ENCODE measurements around the gene AXL. TPM values are rescaled to one million over a fixed set of nuclear protein-coding genes. Genes with fewer than 3 reads are reported as not detected.
"Not testable (repeated sequence)": the region's sequence is repeated elsewhere in the genome, so short reads cannot be mapped to it uniquely, and the experiment has no call there.

The AXL gene
- total and polyA plus RNA-seq, 5 donors, result 12.3 to 43.6 (median 37.8) TPM

- H3K4me1 ChIP-seq (ENCODE audit: control insufficient read depth, insufficient read depth, low read length), result peaks cover 4% of the 10 kb centered on the region
- H3K27ac ChIP-seq (ENCODE audit: low read length), result no peak within 1 kb of the TSS
- no peak within 1 kb of the TSS for H3K4me3 ChIP-seq (ENCODE audit: low read length)
- WGBS, result 4% methylated on average over 58 of the region's 58 CpGs
- DNase-seq (no peak), ATAC-seq (peak; percentile 61 to 68)
- intact Hi-C loops (cut with DNase I), result no loop called here
- no peaks in the 10 kb centered on the region for H3K9me3 ChIP-seq (ENCODE audit: control insufficient read depth, low read length)
- H3K27me3 ChIP-seq (ENCODE audit: control insufficient read depth, insufficient read depth), result no peaks in the 10 kb centered on the region
Measured at GRCh38 chr19:41192574-41193429, 26.2 kb upstream of the AXL start, which contains the start of gene CYP2S1. Gene CYP2S1 (plus strand): TSS chr19:41193219. CDS start chr19:41193265, 46 bp downstream.

- no peak for DNase-seq
- H3K4me1 ChIP-seq (ENCODE audit: control insufficient read depth, insufficient read depth, low read length), result peaks cover 4% of the 10 kb centered on the region
- no peak overlapping the region for H3K27ac ChIP-seq (ENCODE audit: low read length)
- intact Hi-C loops (cut with DNase I), result no loop called here
- ATAC-seq, result peak in 1 of 2 donors; percentile 7
- no peak overlapping the region for H3K4me3 ChIP-seq (ENCODE audit: low read length)
- no peaks in the 10 kb centered on the region for H3K9me3 ChIP-seq (ENCODE audit: control insufficient read depth, low read length)
- H3K27me3 ChIP-seq (ENCODE audit: control insufficient read depth, insufficient read depth), result no peaks in the 10 kb centered on the region
- 18% methylated on average over 13 of the region's 13 CpGs for WGBS
Measured at GRCh38 chr19:41193430-41194156, 25.4 kb upstream of the AXL start.

- ATAC-seq, result no peak
- peaks cover 4% of the 10 kb centered on the region for H3K4me1 ChIP-seq (ENCODE audit: control insufficient read depth, insufficient read depth, low read length)
- no peak for DNase-seq
- no peak overlapping the region for H3K27ac ChIP-seq (ENCODE audit: low read length)
- intact Hi-C loops (cut with DNase I), result no loop called here
- no peaks in the 10 kb centered on the region for H3K9me3 ChIP-seq (ENCODE audit: control insufficient read depth, low read length)
- no peak overlapping the region for H3K4me3 ChIP-seq (ENCODE audit: low read length)
- WGBS, result 37% methylated on average over 6 of the region's 6 CpGs
- no peaks in the 10 kb centered on the region for H3K27me3 ChIP-seq (ENCODE audit: control insufficient read depth, insufficient read depth)
Measured at GRCh38 chr19:41194157-41194552, 24.9 kb upstream of the AXL start.

GRCh38 chr19:41195675-41196497, 23.1 kb upstream of the AXL start:
- H3K4me3 ChIP-seq (ENCODE audit: low read length), result no peak overlapping the region
- intact Hi-C loops (cut with DNase I), result no loop called here
- ATAC-seq, result no peak
- no peak for DNase-seq
- WGBS, result 66% methylated on average over 10 of the region's 10 CpGs
- no peak overlapping the region for H3K27ac ChIP-seq (ENCODE audit: low read length)
- no peaks in the 10 kb centered on the region for H3K27me3 ChIP-seq (ENCODE audit: control insufficient read depth, insufficient read depth)
- H3K9me3 ChIP-seq (ENCODE audit: control insufficient read depth, low read length), result no peaks in the 10 kb centered on the region
- H3K4me1 ChIP-seq (ENCODE audit: control insufficient read depth, insufficient read depth, low read length), result peaks cover 4% of the 10 kb centered on the region

- intact Hi-C loops (cut with DNase I), result no loop called here
- Histone ChIP-seq H3K4me3 (ENCODE audit: low read length) (no peak overlapping the region), H3K4me1 (ENCODE audit: control insufficient read depth, insufficient read depth, low read length) (no peaks in the 10 kb centered on the region), H3K9me3 (ENCODE audit: control insufficient read depth, low read length) (no peaks in the 10 kb centered on the region), H3K27me3 (ENCODE audit: control insufficient read depth, insufficient read depth) (no peaks in the 10 kb centered on the region), H3K27ac (ENCODE audit: low read length) (no peak overlapping the region)
- DNase-seq (no peak), ATAC-seq (no peak)
- WGBS, result 71% methylated on average over 11 of the region's 11 CpGs
Measured at GRCh38 chr19:41198559-41198958, 20.5 kb upstream of the AXL start.

GRCh38 chr19:41203371-41203770, 15.7 kb upstream of the AXL start:
- H3K4me1 ChIP-seq (ENCODE audit: control insufficient read depth, insufficient read depth, low read length), result no peaks in the 10 kb centered on the region
- H3K9me3 ChIP-seq (ENCODE audit: control insufficient read depth, low read length), result no peaks in the 10 kb centered on the region
- DNase-seq (peak in 1 of 3 donors; percentile 57), ATAC-seq (no peak)
- H3K27ac ChIP-seq (ENCODE audit: low read length), result no peak overlapping the region
- H3K27me3 ChIP-seq (ENCODE audit: control insufficient read depth, insufficient read depth), result no peaks in the 10 kb centered on the region
- intact Hi-C loops (cut with DNase I), result loop anchor here in 3 of 4 donors (5.0 kb wide), 2 partner anchors 104 to 114 kb away; no protein-coding TSS in a partner anchor
- WGBS, result 88% methylated on average over 18 of the region's 18 CpGs
- H3K4me3 ChIP-seq (ENCODE audit: low read length), result no peak overlapping the region

GRCh38 chr19:41204338-41204737, 14.7 kb upstream of the AXL start:
- H3K27ac ChIP-seq (ENCODE audit: low read length); H3K27me3 ChIP-seq (ENCODE audit: control insufficient read depth, insufficient read depth); H3K9me3 ChIP-seq (ENCODE audit: control insufficient read depth, low read length); H3K4me3 ChIP-seq (ENCODE audit: low read length); H3K4me1 ChIP-seq (ENCODE audit: control insufficient read depth, insufficient read depth, low read length): not testable (repeated sequence)
- DNase-seq (peak; percentile 76 to 87 (median 87)), ATAC-seq (peak; percentile 86 to 88)
- intact Hi-C loops (cut with DNase I), result loop anchor here in 3 of 4 donors (2.0 to 5.0 kb wide), 3 partner anchors 58 to 113 kb away; no protein-coding TSS in a partner anchor
- 29% methylated on average over 5 of the region's 7 CpGs for WGBS

- Histone ChIP-seq H3K9me3 (ENCODE audit: control insufficient read depth, low read length) (no peaks in the 10 kb centered on the region), H3K4me3 (ENCODE audit: low read length) (no peak overlapping the region), H3K27ac (ENCODE audit: low read length) (no peak overlapping the region), H3K27me3 (ENCODE audit: control insufficient read depth, insufficient read depth) (no peaks in the 10 kb centered on the region), H3K4me1 (ENCODE audit: control insufficient read depth, insufficient read depth, low read length) (no peaks in the 10 kb centered on the region)
- DNase-seq, result no peak
- intact Hi-C loops (cut with DNase I), result loop anchor here (2.0 to 5.0 kb wide), 5 partner anchors 51 to 101 kb away; partner anchors contain the start of gene HNRNPUL1 (in 1 of the 4)
- no peak for ATAC-seq
- WGBS, result 70% methylated on average over 10 of the region's 10 CpGs
Measured at GRCh38 chr19:41205995-41206394, 13.0 kb upstream of the AXL start.

- ATAC-seq, result no peak
- DNase-seq, result no peak
- Histone ChIP-seq H3K27ac (ENCODE audit: low read length) (peak overlapping the region; percentile 19), H3K4me3 (ENCODE audit: low read length) (no peak overlapping the region), H3K27me3 (ENCODE audit: control insufficient read depth, insufficient read depth) (no peaks in the 10 kb centered on the region), H3K4me1 (ENCODE audit: control insufficient read depth, insufficient read depth, low read length) (no peaks in the 10 kb centered on the region), H3K9me3 (ENCODE audit: control insufficient read depth, low read length) (no peaks in the 10 kb centered on the region)
- 64% methylated on average over 9 of the region's 9 CpGs for WGBS
- intact Hi-C loops (cut with DNase I), result loop anchor here in 3 of 4 donors (2.0 to 5.0 kb wide), 4 partner anchors 51 to 101 kb away; partner anchors contain the start of gene HNRNPUL1 (in 1 of the 3)
Measured at GRCh38 chr19:41206456-41206855, 12.6 kb upstream of the AXL start.

- intact Hi-C loops (cut with DNase I), result loop anchor here in 3 of 4 donors (2.0 to 5.0 kb wide), 4 partner anchors 50 to 100 kb away; partner anchors contain the start of gene HNRNPUL1 (in 1 of the 3)
- peak overlapping the region; percentile 37 for H3K27ac ChIP-seq (ENCODE audit: low read length)
- WGBS, result 48% methylated on average over 26 of the region's 26 CpGs
- ATAC-seq (peak; percentile 89 to 92), DNase-seq (peak; percentile 94 to 97 (median 94))
- H3K4me3 ChIP-seq (ENCODE audit: low read length), result no peak overlapping the region
- H3K9me3 ChIP-seq (ENCODE audit: control insufficient read depth, low read length), result no peaks in the 10 kb centered on the region
- H3K27me3 ChIP-seq (ENCODE audit: control insufficient read depth, insufficient read depth), result no peaks in the 10 kb centered on the region
- H3K4me1 ChIP-seq (ENCODE audit: control insufficient read depth, insufficient read depth, low read length), result no peaks in the 10 kb centered on the region
Measured at GRCh38 chr19:41206926-41207750, 11.9 kb upstream of the AXL start.
